ENCODE measurements around the gene ARMC2.

ARMC2 gene

DNA sequence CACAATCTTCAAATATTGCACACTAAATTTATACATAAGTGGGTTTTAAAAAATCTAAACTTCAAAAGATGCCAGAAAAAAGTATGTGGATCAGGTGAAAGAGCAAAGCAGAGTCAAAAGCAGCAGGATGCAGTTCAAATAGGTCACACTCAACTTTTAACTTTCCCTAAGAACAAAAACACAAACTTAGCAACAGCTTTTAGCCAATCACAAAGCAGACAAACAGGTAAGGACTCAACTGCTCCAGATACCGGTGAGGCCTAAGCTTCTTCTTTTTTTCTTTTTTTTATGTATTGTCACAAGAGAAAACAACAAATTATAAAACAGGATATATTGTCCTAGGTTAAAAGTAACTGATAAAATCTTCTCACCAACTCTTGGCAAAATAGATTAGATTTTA lies 171.7 kb downstream of the ARMC2 start:
- DNase-seq (ENCODE audit: low read depth): no peak

DNA sequence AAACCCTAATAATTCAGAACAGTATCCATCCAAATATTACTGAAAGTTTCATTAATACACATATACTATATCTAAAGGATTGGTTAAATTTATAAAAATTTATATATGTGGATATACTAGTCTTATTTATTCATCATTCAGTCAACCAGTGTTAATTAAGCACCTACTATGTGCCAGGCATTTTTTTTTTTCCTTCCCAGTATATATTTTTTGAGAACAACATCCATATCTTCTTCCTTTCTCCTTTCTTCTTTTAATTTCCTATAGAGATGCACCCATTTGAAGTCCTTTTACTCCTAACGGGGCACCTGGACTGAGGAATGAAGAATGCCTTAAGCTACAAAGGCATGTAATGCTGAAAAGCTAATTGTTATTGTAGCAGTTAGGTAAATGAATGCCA lies 173.6 kb downstream of the ARMC2 start:
- DNase-seq (ENCODE audit: low read depth): no peak

DNA sequence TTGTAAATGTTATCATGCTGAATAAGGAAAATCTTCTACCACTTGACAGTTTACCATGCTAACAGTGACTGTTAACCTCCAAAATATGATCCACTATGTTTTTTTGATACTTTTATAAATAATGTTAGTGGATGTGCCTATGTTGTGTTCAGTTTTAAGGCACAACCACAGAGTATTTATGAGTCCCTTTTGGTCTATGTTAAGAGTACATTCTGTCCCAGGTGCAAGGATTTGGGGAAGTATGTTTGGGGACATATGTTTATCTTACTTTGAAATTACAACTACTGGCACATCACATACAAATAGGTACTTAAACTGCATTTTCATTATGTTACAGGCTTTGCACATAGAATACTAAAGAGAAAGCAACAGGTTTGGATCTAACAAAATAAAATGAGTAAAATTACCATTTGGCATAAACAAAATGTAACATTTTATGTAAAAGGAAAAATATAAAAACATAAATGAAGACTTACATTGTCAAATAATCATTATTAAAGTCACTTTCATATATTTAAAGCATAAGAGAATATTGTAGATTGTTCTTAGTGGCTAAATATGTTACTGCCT lies 175.2 kb downstream of the ARMC2 start:
- DNase-seq (ENCODE audit: low read depth): no peak

Data from stimulated activated CD8-positive, alpha-beta memory T cell treated with anti-CD3 and anti-CD28 coated beads, Interleukin-12 subunit alpha, Interleukin-12 subunit beta, amount 100 ng/mL, for 4 hours (primary cell).